VCaP (cell line): ENCODE results near the gene NPB.

Source experiments
- H3K27ac ChIP-seq: fragments of 450-650 bp; 2 replicates; pipeline ENCODE4 v1.5.1; 2017
- CTCF ChIP-seq: fragments of 450-650 bp; conservative IDR thresholded peaks from 2 replicates; pipeline ENCODE4 v1.5.1; 2017; ENCODE audit warnings: mild to moderate bottlenecking, moderate library complexity

NPB gene

GRCh38 chr17:81911969-81912368 lies 9.9 kb downstream of the NPB start:
- H3K27ac ChIP-seq: peak overlapping the region; percentile 64

GRCh38 chr17:81912441-81913309 lies 10.6 kb downstream of the NPB start:
- no peak for TF ChIP-seq CTCF
- H3K27ac ChIP-seq: peak overlapping the region; percentile 64

More at GRCh38 chr17:81911969-81912368, 9.9 kb downstream of the NPB start:
- TF ChIP-seq CTCF: 0 out of 2 replicates have a peak, but pooled peaks have one; percentile 7

- H3K27ac ChIP-seq: no peak overlapping the region
- no peak for TF ChIP-seq CTCF
These were observed 11.5 kb downstream of the NPB start for GRCh38 chr17:81913394-81914102.

- no peak for TF ChIP-seq CTCF
- H3K27ac ChIP-seq: no peak overlapping the region
These were observed 12.2 kb downstream of the NPB start for GRCh38 chr17:81914103-81914850.

GRCh38 chr17:81915331-81915730 lies 13.3 kb downstream of the NPB start:
- peak overlapping the region; percentile 5; the same call in 1 of the 2 replicates for H3K27ac ChIP-seq
- no peak for TF ChIP-seq CTCF

- no peak for TF ChIP-seq CTCF
- peak overlapping the region; percentile 81; the same call in 1 of the 2 replicates for H3K27ac ChIP-seq
These were observed 14.4 kb downstream of the NPB start for GRCh38 chr17:81916234-81917001.
